Measurements from ENCODE around the gene UNC5CL.

The UNC5CL gene

GRCh38 chr6:41000248-41000647 is 38.8 kb downstream of the UNC5CL start:
- TF ChIP-seq, protein P1, sequence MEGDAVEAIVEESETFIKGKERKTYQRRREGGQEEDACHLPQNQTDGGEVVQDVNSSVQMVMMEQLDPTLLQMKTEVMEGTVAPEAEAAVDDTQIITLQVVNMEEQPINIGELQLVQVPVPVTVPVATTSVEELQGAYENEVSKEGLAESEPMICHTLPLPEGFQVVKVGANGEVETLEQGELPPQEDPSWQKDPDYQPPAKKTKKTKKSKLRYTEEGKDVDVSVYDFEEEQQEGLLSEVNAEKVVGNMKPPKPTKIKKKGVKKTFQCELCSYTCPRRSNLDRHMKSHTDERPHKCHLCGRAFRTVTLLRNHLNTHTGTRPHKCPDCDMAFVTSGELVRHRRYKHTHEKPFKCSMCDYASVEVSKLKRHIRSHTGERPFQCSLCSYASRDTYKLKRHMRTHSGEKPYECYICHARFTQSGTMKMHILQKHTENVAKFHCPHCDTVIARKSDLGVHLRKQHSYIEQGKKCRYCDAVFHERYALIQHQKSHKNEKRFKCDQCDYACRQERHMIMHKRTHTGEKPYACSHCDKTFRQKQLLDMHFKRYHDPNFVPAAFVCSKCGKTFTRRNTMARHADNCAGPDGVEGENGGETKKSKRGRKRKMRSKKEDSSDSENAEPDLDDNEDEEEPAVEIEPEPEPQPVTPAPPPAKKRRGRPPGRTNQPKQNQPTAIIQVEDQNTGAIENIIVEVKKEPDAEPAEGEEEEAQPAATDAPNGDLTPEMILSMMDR (IDR thresholded peaks at IDR 0.05; ENCODE audit: extremely low read depth, missing control alignments): no peak
- no peak for DNase-seq (ENCODE audit: low spot score)

- DNase-seq (ENCODE audit: low spot score): peak; percentile 52
- TF ChIP-seq, protein P1 (IDR thresholded peaks at IDR 0.05; ENCODE audit: extremely low read depth, missing control alignments): peak; percentile 50
These were observed 39.5 kb downstream of the UNC5CL start for GRCh38 chr6:40999569-40999968.

DNA sequence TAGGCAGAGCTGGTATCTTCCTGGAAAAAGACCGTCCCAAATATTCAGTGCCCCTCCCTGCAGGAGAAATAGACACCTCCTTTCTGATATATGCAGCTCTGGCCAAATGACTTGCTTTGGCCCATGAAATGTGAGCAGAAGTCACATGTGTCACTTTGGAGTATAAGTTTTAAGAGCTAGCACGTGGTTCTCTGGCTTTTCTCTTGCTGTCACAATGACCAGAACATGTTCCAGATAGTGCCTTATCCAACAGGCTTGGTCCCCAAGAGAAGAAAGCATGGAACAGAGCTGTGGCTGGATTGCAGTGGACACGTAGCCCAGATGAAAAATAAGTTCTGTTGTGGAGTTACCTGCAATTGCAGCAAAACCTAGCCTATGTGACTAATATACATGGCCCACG is 40.4 kb downstream of the UNC5CL start:
- TF ChIP-seq, protein P1 (IDR thresholded peaks at IDR 0.05; ENCODE audit: extremely low read depth, missing control alignments): no peak
- DNase-seq (ENCODE audit: low spot score): no peak

GRCh38 chr6:40997234-40997957 is 41.6 kb downstream of the UNC5CL start:
- TF ChIP-seq, protein P1 (IDR thresholded peaks at IDR 0.05; ENCODE audit: extremely low read depth, missing control alignments): no peak

GRCh38 chr6:40996591-40997233 is 42.3 kb downstream of the UNC5CL start:
- TF ChIP-seq, protein P1 (IDR thresholded peaks at IDR 0.05; ENCODE audit: extremely low read depth, missing control alignments): no peak
- DNase-seq (ENCODE audit: low spot score): no peak

More at GRCh38 chr6:40997234-40997957, 41.6 kb downstream of the UNC5CL start:
- no peak for DNase-seq (ENCODE audit: low spot score)

DNA sequence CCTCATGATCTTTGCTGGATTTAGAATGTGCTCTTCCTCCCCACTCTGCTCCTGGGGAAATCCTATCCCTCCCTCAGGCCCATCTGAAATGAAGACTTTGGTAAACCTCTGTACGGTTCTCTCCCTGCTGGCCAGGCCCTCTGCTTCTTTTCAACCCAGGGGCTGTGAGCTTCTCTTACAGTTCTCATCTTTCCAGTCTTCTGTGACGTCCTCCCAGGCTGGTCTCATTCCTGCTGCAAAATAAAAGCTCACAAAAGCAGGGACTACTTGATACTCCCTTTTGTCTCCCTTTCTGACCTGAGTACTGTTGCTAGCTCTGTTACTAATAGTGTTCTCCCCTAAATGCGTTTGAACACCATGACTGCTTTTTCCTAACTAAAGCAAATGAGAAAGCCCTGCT is 46.3 kb downstream of the UNC5CL start:
- DNase-seq (ENCODE audit: low spot score): no peak
- TF ChIP-seq, protein P1 (IDR thresholded peaks at IDR 0.05; ENCODE audit: extremely low read depth, missing control alignments): no peak

- no peak for DNase-seq (ENCODE audit: low spot score)
- TF ChIP-seq, protein P1 (IDR thresholded peaks at IDR 0.05; ENCODE audit: extremely low read depth, missing control alignments): no peak
These were observed 48.7 kb downstream of the UNC5CL start for GRCh38 chr6:40990301-40990700.
